SK-N-SH treated with all-trans-retinoic acid at 6 μM for 48 hours (cell line): ENCODE data around the gene TTBK1.

ENCODE experiments used
- ESRRG ChIP-seq: fragments of 250-450 bp; sonication (Bioruptor Pico); IDR thresholded peaks from 2 replicates; pipeline ENCODE4 v1.6.1; 2021; ENCODE audit warnings: mild to moderate bottlenecking
- GLIS3 ChIP-seq: fragments of 250-450 bp; sonication (Bioruptor Pico); IDR thresholded peaks from 2 replicates; pipeline ENCODE4 v1.5.0; 2020; ENCODE audit warnings: mild to moderate bottlenecking, moderate library complexity
- ISL1 ChIP-seq: fragments of 250-450 bp; sonication (Bioruptor Pico); IDR thresholded peaks from 2 replicates; pipeline ENCODE4 v2.1.2; 2022; ENCODE audit warnings: mild to moderate bottlenecking, moderate library complexity
- OSR1 ChIP-seq: fragments of 250-450 bp; sonication (Bioruptor Pico); IDR thresholded peaks from 2 replicates; pipeline ENCODE4 v1.8.0; 2022; ENCODE audit warnings: moderate library complexity, mild to moderate bottlenecking, inconsistent platforms
- PPARA ChIP-seq: fragments of 250-450 bp; sonication (Bioruptor Pico); IDR thresholded peaks from 2 replicates; pipeline ENCODE4 v1.5.0; 2020; ENCODE audit warnings: mild to moderate bottlenecking, borderline replicate concordance
- RARB ChIP-seq: fragments of 250-450 bp; sonication (Bioruptor Pico); IDR thresholded peaks from 2 replicates; pipeline ENCODE4 v1.8.0; 2021; ENCODE audit warnings: mild to moderate bottlenecking, moderate library complexity
- TCF4 ChIP-seq: fragments of 250-450 bp; sonication (Bioruptor Pico); IDR thresholded peaks from 2 replicates; pipeline ENCODE4 v1.8.0; 2021; ENCODE audit warnings: mild to moderate bottlenecking, moderate library complexity, borderline replicate concordance
- ZC3H10 ChIP-seq: fragments of 250-450 bp; sonication (Bioruptor Pico); IDR thresholded peaks from 2 replicates; pipeline ENCODE4 v1.5.1; 2021; ENCODE audit warnings: mild to moderate bottlenecking, moderate library complexity
- ZFP3 ChIP-seq: fragments of 250-450 bp; sonication (Bioruptor Pico); IDR thresholded peaks from 2 replicates; pipeline ENCODE4 v1.5.0; 2020; ENCODE audit warnings: mild to moderate bottlenecking, moderate library complexity
- ZFP30 ChIP-seq: fragments of 450-650 bp; formaldehyde crosslinking; IDR thresholded peaks from 2 replicates; pipeline ENCODE4 v1.5.0; 2022; ENCODE audit warnings: mild to moderate bottlenecking, moderate library complexity
- ZNF8 ChIP-seq: fragments of 450-650 bp; formaldehyde crosslinking; IDR thresholded peaks from 2 replicates; pipeline ENCODE4 v1.5.0; 2020; ENCODE audit warnings: mild to moderate bottlenecking, moderate library complexity
- TF ChIP-seq, protein P1 (sequence below): fragments of 250-450 bp; sonication (Bioruptor Pico); IDR thresholded peaks from 2 replicates; pipeline ENCODE4 v1.8.0; 2020; ENCODE audit warnings: mild to moderate bottlenecking, moderate library complexity, borderline replicate concordance
- TF ChIP-seq, protein P2 (sequence below): fragments of 250-450 bp; sonication (Bioruptor Pico); IDR thresholded peaks from 2 replicates; pipeline ENCODE4 v1.5.0; 2020; ENCODE audit warnings: mild to moderate bottlenecking, moderate library complexity

DNA sequence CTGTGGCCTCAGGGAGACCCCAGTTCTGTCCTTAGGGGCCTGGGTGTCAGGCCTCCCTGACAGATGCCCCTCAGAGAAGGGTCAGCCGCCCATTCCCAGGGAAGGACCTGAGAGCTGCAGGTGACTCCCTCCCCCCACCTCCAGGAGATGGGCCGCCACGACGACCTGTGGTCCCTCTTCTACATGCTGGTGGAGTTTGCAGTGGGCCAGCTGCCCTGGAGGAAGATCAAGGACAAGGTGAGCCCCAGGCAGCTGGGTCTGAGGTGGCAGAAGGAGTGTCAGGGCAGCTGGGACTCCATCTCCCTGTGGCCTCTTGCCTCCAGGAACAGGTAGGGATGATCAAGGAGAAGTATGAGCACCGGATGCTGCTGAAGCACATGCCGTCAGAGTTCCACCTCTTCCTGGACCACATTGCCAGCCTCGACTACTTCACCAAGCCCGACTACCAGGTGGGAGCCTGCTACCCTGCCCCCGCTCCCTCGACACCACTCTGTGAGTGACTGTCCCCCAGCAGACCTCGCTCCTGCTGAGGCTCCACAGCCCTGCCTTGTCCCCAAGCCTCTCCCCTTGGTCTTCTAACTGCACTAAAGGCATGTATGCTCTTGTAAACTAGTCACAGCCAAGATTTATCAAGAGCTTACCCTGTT lies 12.2 kb downstream of the TTBK1 start:
- TF ChIP-seq ZFP30 (CRISPR knock-in tag), result no peak
- TF ChIP-seq, protein P1, sequence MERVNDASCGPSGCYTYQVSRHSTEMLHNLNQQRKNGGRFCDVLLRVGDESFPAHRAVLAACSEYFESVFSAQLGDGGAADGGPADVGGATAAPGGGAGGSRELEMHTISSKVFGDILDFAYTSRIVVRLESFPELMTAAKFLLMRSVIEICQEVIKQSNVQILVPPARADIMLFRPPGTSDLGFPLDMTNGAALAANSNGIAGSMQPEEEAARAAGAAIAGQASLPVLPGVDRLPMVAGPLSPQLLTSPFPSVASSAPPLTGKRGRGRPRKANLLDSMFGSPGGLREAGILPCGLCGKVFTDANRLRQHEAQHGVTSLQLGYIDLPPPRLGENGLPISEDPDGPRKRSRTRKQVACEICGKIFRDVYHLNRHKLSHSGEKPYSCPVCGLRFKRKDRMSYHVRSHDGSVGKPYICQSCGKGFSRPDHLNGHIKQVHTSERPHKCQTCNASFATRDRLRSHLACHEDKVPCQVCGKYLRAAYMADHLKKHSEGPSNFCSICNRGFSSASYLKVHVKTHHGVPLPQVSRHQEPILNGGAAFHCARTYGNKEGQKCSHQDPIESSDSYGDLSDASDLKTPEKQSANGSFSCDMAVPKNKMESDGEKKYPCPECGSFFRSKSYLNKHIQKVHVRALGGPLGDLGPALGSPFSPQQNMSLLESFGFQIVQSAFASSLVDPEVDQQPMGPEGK (CRISPR knock-in tag), result no peak
- no peak for TF ChIP-seq OSR1 (CRISPR knock-in tag)
- no peak for TF ChIP-seq ZFP3 (CRISPR knock-in tag)
- TF ChIP-seq, protein P2, sequence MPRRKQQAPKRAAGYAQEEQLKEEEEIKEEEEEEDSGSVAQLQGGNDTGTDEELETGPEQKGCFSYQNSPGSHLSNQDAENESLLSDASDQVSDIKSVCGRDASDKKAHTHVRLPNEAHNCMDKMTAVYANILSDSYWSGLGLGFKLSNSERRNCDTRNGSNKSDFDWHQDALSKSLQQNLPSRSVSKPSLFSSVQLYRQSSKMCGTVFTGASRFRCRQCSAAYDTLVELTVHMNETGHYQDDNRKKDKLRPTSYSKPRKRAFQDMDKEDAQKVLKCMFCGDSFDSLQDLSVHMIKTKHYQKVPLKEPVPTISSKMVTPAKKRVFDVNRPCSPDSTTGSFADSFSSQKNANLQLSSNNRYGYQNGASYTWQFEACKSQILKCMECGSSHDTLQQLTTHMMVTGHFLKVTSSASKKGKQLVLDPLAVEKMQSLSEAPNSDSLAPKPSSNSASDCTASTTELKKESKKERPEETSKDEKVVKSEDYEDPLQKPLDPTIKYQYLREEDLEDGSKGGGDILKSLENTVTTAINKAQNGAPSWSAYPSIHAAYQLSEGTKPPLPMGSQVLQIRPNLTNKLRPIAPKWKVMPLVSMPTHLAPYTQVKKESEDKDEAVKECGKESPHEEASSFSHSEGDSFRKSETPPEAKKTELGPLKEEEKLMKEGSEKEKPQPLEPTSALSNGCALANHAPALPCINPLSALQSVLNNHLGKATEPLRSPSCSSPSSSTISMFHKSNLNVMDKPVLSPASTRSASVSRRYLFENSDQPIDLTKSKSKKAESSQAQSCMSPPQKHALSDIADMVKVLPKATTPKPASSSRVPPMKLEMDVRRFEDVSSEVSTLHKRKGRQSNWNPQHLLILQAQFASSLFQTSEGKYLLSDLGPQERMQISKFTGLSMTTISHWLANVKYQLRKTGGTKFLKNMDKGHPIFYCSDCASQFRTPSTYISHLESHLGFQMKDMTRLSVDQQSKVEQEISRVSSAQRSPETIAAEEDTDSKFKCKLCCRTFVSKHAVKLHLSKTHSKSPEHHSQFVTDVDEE, result no peak
- TF ChIP-seq TCF4 (CRISPR knock-in tag), result no peak
- no peak for TF ChIP-seq RARB (CRISPR knock-in tag)
- no peak for TF ChIP-seq ZNF8
- TF ChIP-seq ISL1 (CRISPR knock-in tag), result no peak
- TF ChIP-seq GLIS3, result no peak
- no peak for TF ChIP-seq PPARA
- TF ChIP-seq ESRRG (CRISPR knock-in tag), result no peak
- no peak for TF ChIP-seq ZC3H10 (CRISPR knock-in tag)
